ENCODE measurements around the gene FGF3. TPM values are rescaled to one million over a fixed set of nuclear protein-coding genes. Genes with fewer than 3 reads are reported as not detected.

Gene FGF3
- total and polyA plus RNA-seq, 9 of the 15 experiments (the other 6 are each of a cell fraction or from before 2014, with no cell fraction given): not detected

DNA sequence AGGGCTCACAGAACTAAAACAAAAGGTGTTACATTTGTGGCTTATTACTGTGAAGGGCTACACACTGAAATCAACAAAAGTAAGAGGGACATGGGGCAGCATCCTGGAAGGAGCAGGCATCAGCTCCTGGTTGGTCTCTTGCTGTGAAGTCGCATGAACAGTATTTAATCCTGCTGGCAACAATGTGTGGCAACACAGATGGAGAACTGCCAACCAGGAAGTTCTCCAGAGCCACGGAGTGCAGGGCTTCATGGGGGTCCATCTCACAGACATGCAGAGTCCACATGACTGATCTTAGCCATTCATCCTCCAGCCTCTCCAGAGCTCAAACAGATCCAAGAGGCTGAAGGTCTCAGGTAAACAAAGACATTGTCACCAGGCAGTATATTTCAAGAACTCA is 32.8 kb upstream of the FGF3 start (continued):
- TF ChIP-seq NONO (IDR thresholded peaks at IDR 0.05; ENCODE audit: low read depth in 2 of 2, low read length in 1 of 2): no peak
- TF ChIP-seq CBFA2T3 (IDR thresholded peaks at IDR 0.05): no peak
- no peak for TF ChIP-seq FOXJ3 (CRISPR knock-in tag; IDR thresholded peaks at IDR 0.05)
- no peak for TF ChIP-seq MEF2D (tag; conservative IDR thresholded peaks at IDR 0.05; ENCODE audit: low read depth)
- TF ChIP-seq FOXA3 (CRISPR knock-in tag; conservative IDR thresholded peaks at IDR 0.05 in 1 of 2, IDR thresholded peaks at IDR 0.05 in 1 of 2): no peak
- TF ChIP-seq, protein P1, sequence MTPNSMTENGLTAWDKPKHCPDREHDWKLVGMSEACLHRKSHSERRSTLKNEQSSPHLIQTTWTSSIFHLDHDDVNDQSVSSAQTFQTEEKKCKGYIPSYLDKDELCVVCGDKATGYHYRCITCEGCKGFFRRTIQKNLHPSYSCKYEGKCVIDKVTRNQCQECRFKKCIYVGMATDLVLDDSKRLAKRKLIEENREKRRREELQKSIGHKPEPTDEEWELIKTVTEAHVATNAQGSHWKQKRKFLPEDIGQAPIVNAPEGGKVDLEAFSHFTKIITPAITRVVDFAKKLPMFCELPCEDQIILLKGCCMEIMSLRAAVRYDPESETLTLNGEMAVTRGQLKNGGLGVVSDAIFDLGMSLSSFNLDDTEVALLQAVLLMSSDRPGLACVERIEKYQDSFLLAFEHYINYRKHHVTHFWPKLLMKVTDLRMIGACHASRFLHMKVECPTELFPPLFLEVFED (CRISPR knock-in tag; conservative IDR thresholded peaks at IDR 0.05): no peak
- TF ChIP-seq, protein P2, sequence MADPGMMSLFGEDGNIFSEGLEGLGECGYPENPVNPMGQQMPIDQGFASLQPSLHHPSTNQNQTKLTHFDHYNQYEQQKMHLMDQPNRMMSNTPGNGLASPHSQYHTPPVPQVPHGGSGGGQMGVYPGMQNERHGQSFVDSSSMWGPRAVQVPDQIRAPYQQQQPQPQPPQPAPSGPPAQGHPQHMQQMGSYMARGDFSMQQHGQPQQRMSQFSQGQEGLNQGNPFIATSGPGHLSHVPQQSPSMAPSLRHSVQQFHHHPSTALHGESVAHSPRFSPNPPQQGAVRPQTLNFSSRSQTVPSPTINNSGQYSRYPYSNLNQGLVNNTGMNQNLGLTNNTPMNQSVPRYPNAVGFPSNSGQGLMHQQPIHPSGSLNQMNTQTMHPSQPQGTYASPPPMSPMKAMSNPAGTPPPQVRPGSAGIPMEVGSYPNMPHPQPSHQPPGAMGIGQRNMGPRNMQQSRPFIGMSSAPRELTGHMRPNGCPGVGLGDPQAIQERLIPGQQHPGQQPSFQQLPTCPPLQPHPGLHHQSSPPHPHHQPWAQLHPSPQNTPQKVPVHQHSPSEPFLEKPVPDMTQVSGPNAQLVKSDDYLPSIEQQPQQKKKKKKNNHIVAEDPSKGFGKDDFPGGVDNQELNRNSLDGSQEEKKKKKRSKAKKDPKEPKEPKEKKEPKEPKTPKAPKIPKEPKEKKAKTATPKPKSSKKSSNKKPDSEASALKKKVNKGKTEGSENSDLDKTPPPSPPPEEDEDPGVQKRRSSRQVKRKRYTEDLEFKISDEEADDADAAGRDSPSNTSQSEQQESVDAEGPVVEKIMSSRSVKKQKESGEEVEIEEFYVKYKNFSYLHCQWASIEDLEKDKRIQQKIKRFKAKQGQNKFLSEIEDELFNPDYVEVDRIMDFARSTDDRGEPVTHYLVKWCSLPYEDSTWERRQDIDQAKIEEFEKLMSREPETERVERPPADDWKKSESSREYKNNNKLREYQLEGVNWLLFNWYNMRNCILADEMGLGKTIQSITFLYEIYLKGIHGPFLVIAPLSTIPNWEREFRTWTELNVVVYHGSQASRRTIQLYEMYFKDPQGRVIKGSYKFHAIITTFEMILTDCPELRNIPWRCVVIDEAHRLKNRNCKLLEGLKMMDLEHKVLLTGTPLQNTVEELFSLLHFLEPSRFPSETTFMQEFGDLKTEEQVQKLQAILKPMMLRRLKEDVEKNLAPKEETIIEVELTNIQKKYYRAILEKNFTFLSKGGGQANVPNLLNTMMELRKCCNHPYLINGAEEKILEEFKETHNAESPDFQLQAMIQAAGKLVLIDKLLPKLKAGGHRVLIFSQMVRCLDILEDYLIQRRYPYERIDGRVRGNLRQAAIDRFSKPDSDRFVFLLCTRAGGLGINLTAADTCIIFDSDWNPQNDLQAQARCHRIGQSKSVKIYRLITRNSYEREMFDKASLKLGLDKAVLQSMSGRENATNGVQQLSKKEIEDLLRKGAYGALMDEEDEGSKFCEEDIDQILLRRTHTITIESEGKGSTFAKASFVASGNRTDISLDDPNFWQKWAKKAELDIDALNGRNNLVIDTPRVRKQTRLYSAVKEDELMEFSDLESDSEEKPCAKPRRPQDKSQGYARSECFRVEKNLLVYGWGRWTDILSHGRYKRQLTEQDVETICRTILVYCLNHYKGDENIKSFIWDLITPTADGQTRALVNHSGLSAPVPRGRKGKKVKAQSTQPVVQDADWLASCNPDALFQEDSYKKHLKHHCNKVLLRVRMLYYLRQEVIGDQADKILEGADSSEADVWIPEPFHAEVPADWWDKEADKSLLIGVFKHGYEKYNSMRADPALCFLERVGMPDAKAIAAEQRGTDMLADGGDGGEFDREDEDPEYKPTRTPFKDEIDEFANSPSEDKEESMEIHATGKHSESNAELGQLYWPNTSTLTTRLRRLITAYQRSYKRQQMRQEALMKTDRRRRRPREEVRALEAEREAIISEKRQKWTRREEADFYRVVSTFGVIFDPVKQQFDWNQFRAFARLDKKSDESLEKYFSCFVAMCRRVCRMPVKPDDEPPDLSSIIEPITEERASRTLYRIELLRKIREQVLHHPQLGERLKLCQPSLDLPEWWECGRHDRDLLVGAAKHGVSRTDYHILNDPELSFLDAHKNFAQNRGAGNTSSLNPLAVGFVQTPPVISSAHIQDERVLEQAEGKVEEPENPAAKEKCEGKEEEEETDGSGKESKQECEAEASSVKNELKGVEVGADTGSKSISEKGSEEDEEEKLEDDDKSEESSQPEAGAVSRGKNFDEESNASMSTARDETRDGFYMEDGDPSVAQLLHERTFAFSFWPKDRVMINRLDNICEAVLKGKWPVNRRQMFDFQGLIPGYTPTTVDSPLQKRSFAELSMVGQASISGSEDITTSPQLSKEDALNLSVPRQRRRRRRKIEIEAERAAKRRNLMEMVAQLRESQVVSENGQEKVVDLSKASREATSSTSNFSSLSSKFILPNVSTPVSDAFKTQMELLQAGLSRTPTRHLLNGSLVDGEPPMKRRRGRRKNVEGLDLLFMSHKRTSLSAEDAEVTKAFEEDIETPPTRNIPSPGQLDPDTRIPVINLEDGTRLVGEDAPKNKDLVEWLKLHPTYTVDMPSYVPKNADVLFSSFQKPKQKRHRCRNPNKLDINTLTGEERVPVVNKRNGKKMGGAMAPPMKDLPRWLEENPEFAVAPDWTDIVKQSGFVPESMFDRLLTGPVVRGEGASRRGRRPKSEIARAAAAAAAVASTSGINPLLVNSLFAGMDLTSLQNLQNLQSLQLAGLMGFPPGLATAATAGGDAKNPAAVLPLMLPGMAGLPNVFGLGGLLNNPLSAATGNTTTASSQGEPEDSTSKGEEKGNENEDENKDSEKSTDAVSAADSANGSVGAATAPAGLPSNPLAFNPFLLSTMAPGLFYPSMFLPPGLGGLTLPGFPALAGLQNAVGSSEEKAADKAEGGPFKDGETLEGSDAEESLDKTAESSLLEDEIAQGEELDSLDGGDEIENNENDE (IDR thresholded peaks at IDR 0.05; ENCODE audit: low read depth, low read length): no peak
- no peak for TF ChIP-seq RFX7 (CRISPR knock-in tag; IDR thresholded peaks at IDR 0.05)

All from K562 (cell line).